SIG-M5 (cell line): ENCODE measurements around the gene FAM114A2.
"Not testable (repeated sequence)": the region's sequence is repeated elsewhere in the genome, so short reads cannot be mapped to it uniquely, and the experiment has no call there.

Source experiments
- DNase-seq: peaks from one replicate; lab custom pipeline; 2025; lab: John Stamatoyannopoulos, UW

The FAM114A2 gene

GRCh38 chr5:154038707-154039457 is at the start of gene FAM114A2, which contains the start of gene MFAP3:
Gene FAM114A2, minus strand, starts transcription at chr5:154038910. Its CDS starts 3,957 bp downstream, at chr5:154034953.
Gene MFAP3, plus strand, starts transcription at chr5:154038967. Its CDS starts 10,756 bp downstream, at chr5:154049723.
- DNase-seq, result peak; percentile 40

DNA sequence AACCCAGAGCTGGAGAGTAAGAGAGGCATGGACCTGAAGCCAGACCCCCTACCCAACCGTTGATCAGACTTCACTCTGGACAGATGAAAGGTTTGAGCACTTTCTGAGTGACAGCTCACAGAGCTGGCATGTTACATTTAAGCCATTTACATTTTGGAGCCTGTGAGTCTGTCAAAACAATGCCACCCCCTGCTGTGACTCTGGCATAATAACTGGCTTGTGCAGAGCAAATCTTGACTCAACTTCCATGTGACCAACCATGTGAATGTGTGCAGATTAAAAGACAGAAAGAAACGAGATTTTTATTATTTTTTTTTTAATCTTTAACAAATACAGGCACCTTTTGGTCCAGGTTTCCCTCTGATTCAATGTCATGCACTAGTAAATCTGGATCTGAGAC is 48.5 kb upstream of the FAM114A2 start:
- DNase-seq, result no peak

GRCh38 chr5:154086641-154087040 is 47.9 kb upstream of the FAM114A2 start:
- no peak for DNase-seq

DNA sequence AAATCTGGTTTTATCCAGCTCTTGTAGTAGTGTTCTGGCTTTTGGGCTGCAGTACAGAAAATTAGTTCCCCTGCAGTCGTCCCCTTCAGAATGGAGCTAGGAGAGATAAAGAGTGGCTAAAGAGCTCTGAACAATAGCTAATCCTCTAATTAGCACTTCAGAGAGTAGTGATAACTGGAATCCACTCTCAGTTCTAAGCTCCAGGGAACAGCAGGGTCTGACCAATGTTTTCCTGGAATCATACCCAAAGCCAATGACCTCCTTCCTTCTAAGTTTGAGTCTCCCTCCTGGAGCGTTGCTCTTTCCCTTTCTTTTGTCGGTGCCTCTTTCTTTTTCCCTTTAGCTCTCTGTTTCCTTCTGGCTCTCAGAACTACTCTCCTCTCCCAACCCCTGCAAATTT is 47.4 kb upstream of the FAM114A2 start:
- no peak for DNase-seq

GRCh38 chr5:154084062-154084639 is 45.4 kb upstream of the FAM114A2 start:
- no peak for DNase-seq

DNA sequence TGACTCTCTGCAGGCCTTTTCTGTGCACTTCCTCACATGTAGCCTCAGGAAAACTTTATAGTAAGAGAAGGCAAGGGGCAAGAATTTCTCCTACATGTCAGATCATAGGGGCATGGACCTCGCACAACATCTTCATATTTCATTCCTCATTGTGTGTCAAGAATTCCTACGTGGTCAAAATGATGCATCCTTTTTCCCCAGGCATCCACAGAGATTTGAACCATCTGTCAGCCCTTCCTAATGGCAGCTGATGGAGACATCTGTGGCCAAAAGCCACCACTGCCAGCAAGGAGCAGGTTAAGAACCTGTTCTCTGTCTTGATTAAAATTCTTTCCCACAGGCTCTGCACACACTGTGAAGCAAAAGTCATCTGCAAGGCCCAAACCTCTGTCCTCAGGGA is 42.5 kb upstream of the FAM114A2 start:
- DNase-seq, result no peak

- no peak for DNase-seq
Observed at GRCh38 chr5:154078272-154078671, 39.6 kb upstream of the FAM114A2 start.

DNA sequence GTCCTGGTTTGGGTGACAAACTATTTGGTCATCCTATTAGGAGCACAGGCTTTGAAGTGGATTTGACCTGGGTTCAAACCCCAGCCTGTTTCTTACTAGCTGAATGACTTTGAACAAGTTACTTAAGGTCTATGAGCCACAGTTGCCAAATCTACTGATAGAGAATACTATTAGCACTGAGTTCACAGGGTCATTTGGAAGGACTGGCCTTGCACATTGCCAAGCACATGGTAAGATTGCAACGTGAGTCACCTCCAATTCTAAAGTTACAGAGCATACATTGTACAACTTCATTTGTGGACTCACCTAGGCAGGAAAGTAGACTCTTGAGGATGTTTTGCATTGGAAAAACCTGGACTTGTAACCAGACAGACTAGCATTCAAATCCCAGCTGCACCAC is 39.0 kb upstream of the FAM114A2 start:
- no peak for DNase-seq

DNA sequence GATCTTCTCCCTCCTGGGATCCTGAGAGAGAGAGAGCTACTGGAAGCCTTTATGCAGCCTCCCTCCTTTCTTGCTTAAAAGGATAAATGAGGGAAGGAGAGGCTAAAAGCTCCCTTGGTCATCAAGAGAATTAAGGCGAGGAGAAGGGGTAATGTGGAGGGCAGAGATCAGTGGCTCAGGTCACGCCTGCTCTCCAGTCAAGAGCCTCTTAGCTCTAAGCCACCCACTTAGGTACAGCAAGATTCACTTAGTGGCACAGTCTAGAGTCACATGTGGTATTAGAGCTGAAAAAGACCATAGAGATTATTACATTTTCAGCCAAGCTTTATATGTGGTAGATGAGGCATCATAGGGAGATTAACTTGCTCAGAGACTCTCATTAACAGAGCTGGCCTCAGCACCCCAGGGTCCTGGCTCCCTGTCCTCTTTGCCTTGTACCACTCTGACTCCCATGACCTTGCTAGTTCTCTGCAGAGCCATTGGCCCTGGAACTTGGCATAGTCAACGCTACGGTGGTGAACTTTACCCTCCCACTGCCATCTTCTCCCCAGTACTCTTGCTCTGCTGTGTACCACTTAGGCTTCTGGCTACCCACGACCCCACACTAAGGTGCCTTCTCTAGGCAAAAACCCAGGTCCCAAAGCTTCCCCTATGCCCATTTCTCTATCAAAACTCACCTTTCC is 37.7 kb upstream of the FAM114A2 start:
- DNase-seq, result no peak

DNA sequence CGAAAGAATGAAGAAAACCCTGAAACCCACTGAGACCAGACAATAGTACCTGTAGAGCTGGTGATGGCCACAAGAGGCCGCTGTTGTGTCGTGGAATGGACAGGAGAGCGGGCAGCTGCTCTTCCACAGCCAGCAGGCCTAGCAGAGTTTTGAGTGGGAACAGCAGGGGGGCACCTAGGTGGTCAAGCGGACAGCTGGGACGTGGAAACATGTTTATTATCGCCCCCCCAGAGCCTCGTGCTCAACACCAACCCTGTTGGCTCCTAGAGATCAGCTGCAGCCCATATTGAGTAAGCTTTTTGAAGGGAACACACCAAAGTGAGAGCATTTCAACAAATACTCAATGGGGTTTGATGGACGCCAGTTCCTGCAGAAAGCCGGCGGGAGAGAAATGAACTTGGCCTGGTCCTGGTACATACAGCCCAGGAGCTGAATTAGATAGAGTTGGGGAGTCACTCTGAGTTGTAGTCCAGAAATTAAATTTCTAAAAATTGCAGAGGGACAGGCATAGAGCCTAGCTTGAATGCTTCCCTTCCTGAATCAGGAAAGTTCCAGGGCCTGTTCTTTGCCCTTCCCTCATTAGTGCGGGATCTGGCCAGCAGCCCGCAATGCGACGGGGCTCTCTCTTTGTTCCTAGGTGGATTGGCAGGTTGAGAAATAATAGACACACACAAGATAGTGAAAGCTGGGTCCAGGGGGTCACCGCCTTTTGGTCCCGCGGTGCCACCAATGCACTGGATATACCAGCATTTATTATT is 33.9 kb upstream of the FAM114A2 start:
- no peak for DNase-seq

- DNase-seq, result no peak
Observed at GRCh38 chr5:154071799-154072413, 33.2 kb upstream of the FAM114A2 start.

DNA sequence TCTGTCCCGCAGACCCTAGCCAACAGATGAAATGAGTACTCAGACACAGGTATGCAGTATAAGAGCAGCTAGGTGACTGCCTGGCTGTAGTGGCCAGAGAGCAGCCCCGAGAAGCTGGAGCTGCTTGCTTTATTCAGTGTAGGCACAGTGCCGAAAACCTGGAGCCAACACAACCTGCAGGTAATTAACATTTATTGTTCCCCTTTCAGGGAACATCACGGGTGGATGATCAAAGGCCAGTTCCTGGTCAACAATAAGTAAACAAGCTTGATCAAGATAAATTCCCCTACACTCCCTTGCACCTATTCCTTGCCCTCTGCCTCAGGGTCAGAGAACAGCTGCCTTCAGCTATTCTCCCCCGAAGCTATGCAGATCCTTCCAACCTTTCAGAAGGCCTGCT is 31.1 kb upstream of the FAM114A2 start:
- not testable (repeated sequence) for DNase-seq

- DNase-seq, result no peak
Observed at GRCh38 chr5:154065971-154066370, 27.3 kb upstream of the FAM114A2 start.

- no peak for DNase-seq
Observed at GRCh38 chr5:154063372-154063771, 24.7 kb upstream of the FAM114A2 start.

- DNase-seq, result no peak
Observed at GRCh38 chr5:154060606-154061005, 21.9 kb upstream of the FAM114A2 start.

GRCh38 chr5:154059583-154059982 is 20.9 kb upstream of the FAM114A2 start:
- DNase-seq, result no peak

DNA sequence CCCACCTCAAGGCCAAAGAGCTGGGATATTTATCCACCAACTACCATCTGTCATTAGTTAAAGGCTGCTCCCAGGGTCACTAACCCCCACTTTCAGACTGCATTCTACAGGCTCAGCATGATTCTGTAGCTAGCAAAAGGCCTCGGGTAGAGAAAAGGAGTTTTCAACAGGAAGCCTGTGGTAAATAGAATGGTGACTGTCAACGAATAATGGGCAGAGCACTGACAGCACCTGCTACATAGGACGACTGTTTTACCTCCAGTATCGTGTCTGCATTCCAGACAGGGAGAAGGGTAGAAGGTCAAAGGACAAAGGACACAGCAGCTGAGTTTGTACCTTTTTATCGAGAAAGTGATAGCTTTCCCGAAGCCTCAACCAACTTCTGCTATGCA is 20.3 kb upstream of the FAM114A2 start:
- DNase-seq, result no peak

GRCh38 chr5:154058055-154059038 is 19.6 kb upstream of the FAM114A2 start:
- DNase-seq, result no peak

- no peak for DNase-seq
Observed at GRCh38 chr5:154055201-154055600, 16.5 kb upstream of the FAM114A2 start.

GRCh38 chr5:154053468-154053867 is 14.8 kb upstream of the FAM114A2 start:
- no peak for DNase-seq

- DNase-seq, result no peak
Observed at GRCh38 chr5:154049636-154050035, 10.9 kb upstream of the FAM114A2 start.
